NCI-H2227 (cell line): ENCODE measurements around the gene CLSTN2.
"Not testable (repeated sequence)": the region's sequence is repeated elsewhere in the genome, so short reads cannot be mapped to it uniquely, and the experiment has no call there.

Source experiments
- DNase-seq: peaks from one replicate; lab custom pipeline; 2025; ENCODE audit not compliant: unreplicated experiment; lab: John Stamatoyannopoulos, UW

The CLSTN2 gene

GRCh38 chr3:140403079-140403478 is 468.1 kb downstream of the CLSTN2 start:
- DNase-seq, result no peak

- no peak for DNase-seq
Measured at GRCh38 chr3:140403608-140404007, 468.6 kb downstream of the CLSTN2 start.

GRCh38 chr3:140406655-140407054 is 471.7 kb downstream of the CLSTN2 start:
- no peak for DNase-seq

- DNase-seq, result no peak
Measured at GRCh38 chr3:140408252-140408651, 473.3 kb downstream of the CLSTN2 start.

GRCh38 chr3:140416666-140417065 is 481.7 kb downstream of the CLSTN2 start:
- DNase-seq, result no peak

- DNase-seq, result no peak
Measured at GRCh38 chr3:140420621-140421357, 485.8 kb downstream of the CLSTN2 start.

- no peak for DNase-seq
Measured at GRCh38 chr3:140421884-140422283, 486.9 kb downstream of the CLSTN2 start.

GRCh38 chr3:140423146-140423545 is 488.2 kb downstream of the CLSTN2 start:
- DNase-seq, result no peak

GRCh38 chr3:140423574-140423973 is 488.6 kb downstream of the CLSTN2 start:
- not testable (repeated sequence) for DNase-seq

GRCh38 chr3:140424211-140424610 is 489.2 kb downstream of the CLSTN2 start:
- DNase-seq, result no peak

GRCh38 chr3:140424726-140425125 is 489.7 kb downstream of the CLSTN2 start:
- DNase-seq, result no peak

- no peak for DNase-seq
Measured at GRCh38 chr3:140427786-140428185, 492.8 kb downstream of the CLSTN2 start.

- DNase-seq, result peak; percentile 10
Measured at GRCh38 chr3:140428380-140428779, 493.4 kb downstream of the CLSTN2 start.

- no peak for DNase-seq
Measured at GRCh38 chr3:140429791-140430190, 494.8 kb downstream of the CLSTN2 start.

- DNase-seq, result no peak
Measured at GRCh38 chr3:140430494-140430893, 495.5 kb downstream of the CLSTN2 start.

- peak; percentile 74 for DNase-seq
Measured at GRCh38 chr3:140432229-140432669, 497.3 kb downstream of the CLSTN2 start.

GRCh38 chr3:140433431-140433830 is 498.4 kb downstream of the CLSTN2 start:
- no peak for DNase-seq

- DNase-seq, result no peak
Measured at GRCh38 chr3:140434261-140434905, 499.4 kb downstream of the CLSTN2 start.

- DNase-seq, result no peak
Measured at GRCh38 chr3:140436421-140436820, 501.4 kb downstream of the CLSTN2 start.

- no peak for DNase-seq
Measured at GRCh38 chr3:140438736-140439470, 503.9 kb downstream of the CLSTN2 start.

- DNase-seq, result no peak
Measured at GRCh38 chr3:140439527-140439926, 504.5 kb downstream of the CLSTN2 start.

- DNase-seq, result no peak
Measured at GRCh38 chr3:140440446-140440845, 505.5 kb downstream of the CLSTN2 start.
